DMS 273 (cell line): Measurements from ENCODE around the gene RND1.

Experiments used
- DNase-seq: peaks from one replicate; lab custom pipeline; 2025; ENCODE audit not compliant: unreplicated experiment; lab: John Stamatoyannopoulos, UW

Gene RND1

GRCh38 chr12:48811437-48812090, 54.1 kb downstream of the RND1 start:
- DNase-seq = no peak

- DNase-seq = no peak
Measured at GRCh38 chr12:48810903-48811431, 54.7 kb downstream of the RND1 start.

GRCh38 chr12:48807981-48808380, 57.7 kb downstream of the RND1 start:
- no peak for DNase-seq
